Measurements from ENCODE around the gene IL15RA. TPM values are rescaled to one million over a fixed set of nuclear protein-coding genes. Genes with fewer than 3 reads are reported as not detected.

IL15RA gene
- total RNA-seq, 1 experiment from 2014 or later, result 11.0 TPM

DNA sequence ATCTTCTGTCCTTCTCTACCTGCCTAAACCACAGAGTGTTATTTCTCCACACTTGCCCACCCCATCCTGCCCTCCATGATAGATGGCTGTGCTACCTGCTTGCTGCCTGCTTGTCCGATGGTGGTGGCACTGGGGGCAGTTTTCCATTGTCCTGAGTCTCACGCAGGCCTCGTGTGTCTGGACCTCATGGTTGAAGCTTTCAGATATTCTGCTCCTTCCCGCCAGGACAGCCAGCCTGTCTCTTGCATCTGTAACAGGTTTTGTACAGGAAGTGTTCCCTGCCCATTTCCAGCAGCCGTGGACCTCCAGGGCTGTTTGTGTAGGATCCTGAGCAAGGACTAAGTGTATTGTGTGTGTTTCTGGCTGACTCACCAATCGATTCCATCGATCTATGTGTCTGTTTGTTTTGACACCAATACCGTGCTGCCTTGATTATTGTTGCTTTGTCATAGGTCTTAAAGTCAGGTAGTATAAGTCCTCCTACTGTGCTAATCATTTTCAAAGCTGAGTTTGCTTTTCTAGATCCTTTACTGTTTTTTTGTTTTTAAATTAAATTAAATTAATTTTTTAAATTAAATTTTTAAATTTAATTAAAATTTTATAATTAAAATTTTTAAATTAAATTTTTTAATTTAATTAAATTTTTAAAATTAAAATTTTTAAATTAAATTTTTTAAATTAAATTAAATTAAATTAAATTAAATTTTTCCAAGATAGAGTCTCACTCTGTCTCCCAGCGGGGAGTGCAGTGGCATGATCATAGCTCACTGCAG, 8.5 kb downstream of the IL15RA start:
- no peak for ATAC-seq
- POLR2A ChIA-PET, result no interaction called here

DNA sequence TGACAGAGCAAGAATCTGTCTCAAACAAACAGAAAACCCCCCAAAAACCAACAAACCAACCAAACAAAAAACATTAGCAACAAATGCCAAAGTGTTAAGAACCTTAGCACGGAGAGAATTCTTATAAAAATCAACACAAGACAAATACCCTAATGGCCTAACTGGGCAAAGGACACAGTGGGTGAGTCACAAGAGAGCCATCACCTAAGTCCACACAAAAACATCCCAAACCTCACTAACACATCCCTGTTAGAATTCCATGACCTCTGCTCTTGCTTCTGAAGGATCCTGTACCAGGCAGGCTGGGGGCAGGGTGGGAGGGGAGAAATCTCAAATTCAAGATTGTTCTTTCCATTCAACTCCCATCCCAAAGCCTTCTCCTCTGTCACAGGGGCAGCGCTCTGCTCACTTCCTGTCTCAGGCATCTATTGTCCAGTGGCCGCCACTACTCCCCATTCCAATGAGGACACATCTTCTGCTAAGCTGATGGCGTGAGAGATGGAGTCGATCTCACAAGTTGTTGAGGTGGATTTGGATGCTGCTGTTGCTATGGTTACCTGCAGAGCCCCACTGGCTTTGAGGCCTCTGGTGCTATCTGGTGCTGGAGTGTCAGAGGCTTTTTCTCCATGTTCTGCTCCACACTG, 9.2 kb downstream of the IL15RA start:
- H3K9me3 ChIP-seq (ENCODE audit: control insufficient read depth, insufficient read depth, low read depth, low read length), result no peaks in the 10 kb centered on the region
- no peak overlapping the region for H3K27ac ChIP-seq (ENCODE audit: low read length)
- in situ Hi-C loops (cut with HindIII; ENCODE audit: low pct_unique_long_range_greater_than_20kb, low sequenced_read_pairs) (no loop called here), intact Hi-C loops (cut with micrococcal nuclease; ENCODE audit: unreplicated experiment) (no loop called here)
- H3K4me3 ChIP-seq (ENCODE audit: low read depth in 2 of 2, low read length in 2 of 2), result no peak overlapping the region
- DNase-seq (ENCODE audit: low read depth, low spot score), result no peak
- no peak for ATAC-seq
- TF ChIP-seq SIN3A (IDR thresholded peaks at IDR 0.05; ENCODE audit: borderline replicate concordance, insufficient read depth, low read depth, low read length) (no peak), TCF7L2 (IDR thresholded peaks at IDR 0.05; ENCODE audit: low read depth, low read length) (no peak), POLR2AphosphoS5 (IDR thresholded peaks at IDR 0.05; ENCODE audit: low read depth, low read length) (no peak)
- TF ChIP-seq, protein P1, sequence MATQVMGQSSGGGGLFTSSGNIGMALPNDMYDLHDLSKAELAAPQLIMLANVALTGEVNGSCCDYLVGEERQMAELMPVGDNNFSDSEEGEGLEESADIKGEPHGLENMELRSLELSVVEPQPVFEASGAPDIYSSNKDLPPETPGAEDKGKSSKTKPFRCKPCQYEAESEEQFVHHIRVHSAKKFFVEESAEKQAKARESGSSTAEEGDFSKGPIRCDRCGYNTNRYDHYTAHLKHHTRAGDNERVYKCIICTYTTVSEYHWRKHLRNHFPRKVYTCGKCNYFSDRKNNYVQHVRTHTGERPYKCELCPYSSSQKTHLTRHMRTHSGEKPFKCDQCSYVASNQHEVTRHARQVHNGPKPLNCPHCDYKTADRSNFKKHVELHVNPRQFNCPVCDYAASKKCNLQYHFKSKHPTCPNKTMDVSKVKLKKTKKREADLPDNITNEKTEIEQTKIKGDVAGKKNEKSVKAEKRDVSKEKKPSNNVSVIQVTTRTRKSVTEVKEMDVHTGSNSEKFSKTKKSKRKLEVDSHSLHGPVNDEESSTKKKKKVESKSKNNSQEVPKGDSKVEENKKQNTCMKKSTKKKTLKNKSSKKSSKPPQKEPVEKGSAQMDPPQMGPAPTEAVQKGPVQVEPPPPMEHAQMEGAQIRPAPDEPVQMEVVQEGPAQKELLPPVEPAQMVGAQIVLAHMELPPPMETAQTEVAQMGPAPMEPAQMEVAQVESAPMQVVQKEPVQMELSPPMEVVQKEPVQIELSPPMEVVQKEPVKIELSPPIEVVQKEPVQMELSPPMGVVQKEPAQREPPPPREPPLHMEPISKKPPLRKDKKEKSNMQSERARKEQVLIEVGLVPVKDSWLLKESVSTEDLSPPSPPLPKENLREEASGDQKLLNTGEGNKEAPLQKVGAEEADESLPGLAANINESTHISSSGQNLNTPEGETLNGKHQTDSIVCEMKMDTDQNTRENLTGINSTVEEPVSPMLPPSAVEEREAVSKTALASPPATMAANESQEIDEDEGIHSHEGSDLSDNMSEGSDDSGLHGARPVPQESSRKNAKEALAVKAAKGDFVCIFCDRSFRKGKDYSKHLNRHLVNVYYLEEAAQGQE (IDR thresholded peaks at IDR 0.05; ENCODE audit: insufficient read depth in 1 of 2, low read depth in 2 of 2, low read length in 1 of 2), result no peak
- TF ChIP-seq, protein P2, sequence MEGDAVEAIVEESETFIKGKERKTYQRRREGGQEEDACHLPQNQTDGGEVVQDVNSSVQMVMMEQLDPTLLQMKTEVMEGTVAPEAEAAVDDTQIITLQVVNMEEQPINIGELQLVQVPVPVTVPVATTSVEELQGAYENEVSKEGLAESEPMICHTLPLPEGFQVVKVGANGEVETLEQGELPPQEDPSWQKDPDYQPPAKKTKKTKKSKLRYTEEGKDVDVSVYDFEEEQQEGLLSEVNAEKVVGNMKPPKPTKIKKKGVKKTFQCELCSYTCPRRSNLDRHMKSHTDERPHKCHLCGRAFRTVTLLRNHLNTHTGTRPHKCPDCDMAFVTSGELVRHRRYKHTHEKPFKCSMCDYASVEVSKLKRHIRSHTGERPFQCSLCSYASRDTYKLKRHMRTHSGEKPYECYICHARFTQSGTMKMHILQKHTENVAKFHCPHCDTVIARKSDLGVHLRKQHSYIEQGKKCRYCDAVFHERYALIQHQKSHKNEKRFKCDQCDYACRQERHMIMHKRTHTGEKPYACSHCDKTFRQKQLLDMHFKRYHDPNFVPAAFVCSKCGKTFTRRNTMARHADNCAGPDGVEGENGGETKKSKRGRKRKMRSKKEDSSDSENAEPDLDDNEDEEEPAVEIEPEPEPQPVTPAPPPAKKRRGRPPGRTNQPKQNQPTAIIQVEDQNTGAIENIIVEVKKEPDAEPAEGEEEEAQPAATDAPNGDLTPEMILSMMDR (IDR thresholded peaks at IDR 0.05), result no peak
- H3K4me1 ChIP-seq (ENCODE audit: control insufficient read depth, insufficient read depth, low read length), result peaks cover 22% of the 10 kb centered on the region
- POLR2A ChIA-PET, result no interaction called here
- no peaks in the 10 kb centered on the region for H3K27me3 ChIP-seq (ENCODE audit: control insufficient read depth, insufficient read depth, low read length)
- H3K36me3 ChIP-seq (ENCODE audit: control insufficient read depth, insufficient read depth, low read length), result no peaks in the 10 kb centered on the region
- CTCF ChIA-PET, result no interaction called here
- no TSS peak for BruUV-seq (replicated peaks)

More for the DNA sequence above, 8.5 kb downstream of the IL15RA start:
- DNase-seq (ENCODE audit: low read depth, low spot score), result no peak
- H3K4me1 ChIP-seq (ENCODE audit: control insufficient read depth, insufficient read depth, low read length), result peaks cover 22% of the 10 kb centered on the region
- TF ChIP-seq, protein P2 (IDR thresholded peaks at IDR 0.05), result no peak
- TF ChIP-seq, protein P1 (IDR thresholded peaks at IDR 0.05; ENCODE audit: insufficient read depth in 1 of 2, low read depth in 2 of 2, low read length in 1 of 2), result no peak
- TF ChIP-seq TCF7L2 (IDR thresholded peaks at IDR 0.05; ENCODE audit: low read depth, low read length) (no peak), SIN3A (IDR thresholded peaks at IDR 0.05; ENCODE audit: borderline replicate concordance, insufficient read depth, low read depth, low read length) (no peak), POLR2AphosphoS5 (IDR thresholded peaks at IDR 0.05; ENCODE audit: low read depth, low read length) (no peak)
- CTCF ChIA-PET, result no interaction called here
- intact Hi-C loops (cut with micrococcal nuclease; ENCODE audit: unreplicated experiment), result no loop called here
- no peak overlapping the region for H3K27ac ChIP-seq (ENCODE audit: low read length)
- H3K27me3 ChIP-seq (ENCODE audit: control insufficient read depth, insufficient read depth, low read length), result no peaks in the 10 kb centered on the region
- H3K4me3 ChIP-seq (ENCODE audit: low read depth in 2 of 2, low read length in 2 of 2), result no peak overlapping the region
- H3K36me3 ChIP-seq (ENCODE audit: control insufficient read depth, insufficient read depth, low read length), result no peaks in the 10 kb centered on the region
- BruUV-seq (replicated peaks), result no TSS peak
- H3K9me3 ChIP-seq (ENCODE audit: control insufficient read depth, insufficient read depth, low read depth, low read length), result no peaks in the 10 kb centered on the region
- in situ Hi-C loops (cut with HindIII; ENCODE audit: low pct_unique_long_range_greater_than_20kb, low sequenced_read_pairs), result no loop called here
